Brain pericyte (primary cell): ENCODE results near the gene MZT2B.
"Not testable (repeated sequence)": the region's sequence is repeated elsewhere in the genome, so short reads cannot be mapped to it uniquely, and the experiment has no call there.

Experiments
- DNase-seq: peaks from one replicate; pipeline ENCODE4 v3.0.0-alpha.2; 2012; ENCODE audit warnings: low read depth, low spot score

The MZT2B gene, protein sequence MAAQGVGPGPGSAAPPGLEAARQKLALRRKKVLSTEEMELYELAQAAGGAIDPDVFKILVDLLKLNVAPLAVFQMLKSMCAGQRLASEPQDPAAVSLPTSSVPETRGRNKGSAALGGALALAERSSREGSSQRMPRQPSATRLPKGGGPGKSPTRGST

DNA sequence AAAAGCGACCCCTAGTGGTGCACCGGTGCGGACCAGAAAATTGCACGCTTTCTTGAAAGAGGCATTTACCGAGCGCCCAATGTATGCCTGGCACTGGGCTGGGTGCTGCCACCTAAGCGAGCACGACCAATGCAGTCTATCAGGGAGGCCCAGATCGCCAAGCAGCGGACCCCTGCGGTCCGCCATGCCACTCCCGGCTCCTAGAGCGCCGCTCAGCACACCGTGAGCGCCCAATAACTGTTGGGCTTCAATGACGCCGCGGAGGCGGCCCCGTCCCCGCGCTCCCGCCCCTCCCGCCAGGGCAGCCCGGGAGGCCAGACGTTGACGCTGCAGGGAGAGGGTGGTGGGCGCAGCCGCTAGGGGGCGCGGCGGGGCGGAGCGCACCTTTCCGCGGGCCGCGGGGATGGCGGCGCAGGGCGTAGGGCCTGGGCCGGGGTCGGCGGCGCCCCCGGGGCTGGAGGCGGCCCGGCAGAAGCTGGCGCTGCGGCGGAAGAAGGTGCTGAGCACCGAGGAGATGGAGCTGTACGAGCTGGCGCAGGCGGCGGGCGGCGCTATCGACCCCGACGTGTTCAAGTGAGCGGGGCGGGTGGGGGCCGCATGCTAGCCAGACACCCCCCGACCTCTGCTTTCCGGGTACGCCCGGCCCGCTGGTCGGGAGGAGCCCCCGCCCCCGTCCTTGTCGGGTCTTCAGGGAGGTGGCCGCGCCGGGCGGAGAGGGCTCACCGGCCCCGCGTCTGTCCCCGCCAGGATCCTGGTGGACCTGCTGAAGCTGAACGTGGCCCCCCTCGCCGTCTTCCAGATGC is at the start of gene MZT2B:
Gene MZT2B, plus strand, starts transcription at position 383 of the 803 bp plus-strand sequence. Its CDS starts 21 bp downstream, at position 404.
- peak; percentile 22 for DNase-seq

DNA sequence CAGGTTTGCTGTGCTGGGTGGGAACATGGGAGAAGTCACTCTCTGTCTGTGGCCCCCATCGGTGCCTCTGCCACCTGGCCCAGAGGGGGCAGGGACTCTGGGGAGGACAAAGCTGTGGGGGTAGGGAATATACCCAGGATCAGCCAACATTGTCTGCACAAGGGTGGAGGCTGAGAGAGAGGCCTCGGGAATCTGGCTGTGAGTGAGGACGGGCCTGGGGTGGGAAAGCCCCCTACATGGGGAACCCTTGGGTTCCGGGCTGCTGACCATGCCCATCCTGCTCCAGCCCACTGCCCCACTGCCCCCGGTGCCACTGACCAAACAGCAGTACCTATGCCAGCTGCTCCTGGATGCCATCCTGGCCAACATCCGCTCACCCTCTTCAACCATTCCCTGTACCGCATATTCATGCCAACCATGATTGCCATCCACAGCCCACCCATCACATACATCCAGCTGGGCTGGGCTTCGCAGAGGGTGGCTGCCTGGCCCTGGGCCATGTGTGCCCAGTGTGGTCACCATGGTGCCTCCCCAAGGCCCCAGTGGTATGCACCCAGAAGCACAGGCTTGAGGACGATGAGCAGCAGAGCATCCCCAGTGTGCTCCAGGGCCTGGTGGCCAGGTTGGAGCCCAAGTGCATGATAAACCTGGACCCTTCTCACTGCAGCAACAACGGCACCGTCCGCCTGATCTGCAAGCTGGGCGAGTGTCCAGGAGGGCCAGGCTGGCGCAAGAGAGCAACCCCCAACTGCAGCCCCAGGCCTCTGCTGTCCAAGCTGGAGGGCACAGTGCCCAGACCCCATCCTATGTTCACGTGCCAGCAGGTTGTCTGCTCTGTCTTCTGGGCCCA is 46.1 kb upstream of the MZT2B start:
- no peak for DNase-seq

DNA sequence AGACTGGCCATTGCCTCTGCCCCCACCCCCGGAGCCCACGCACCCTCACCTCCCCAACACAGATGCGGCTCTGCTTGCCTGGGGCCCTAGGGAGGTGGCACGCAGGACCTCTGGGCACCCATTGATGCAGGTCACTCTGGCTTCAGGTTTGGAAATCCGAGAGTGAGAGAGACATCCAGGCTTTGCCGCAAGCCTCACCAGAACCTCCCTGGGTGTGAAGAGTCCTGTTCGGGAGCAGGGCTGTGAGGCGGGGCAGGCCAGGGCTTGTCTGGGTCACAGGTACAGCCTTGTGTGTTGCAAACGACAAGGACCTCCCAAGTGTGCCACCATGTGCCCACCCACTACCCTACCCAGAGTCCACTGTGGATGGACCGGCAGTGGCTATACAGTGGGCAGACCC is 45.5 kb upstream of the MZT2B start:
- not testable (repeated sequence) for DNase-seq

DNA sequence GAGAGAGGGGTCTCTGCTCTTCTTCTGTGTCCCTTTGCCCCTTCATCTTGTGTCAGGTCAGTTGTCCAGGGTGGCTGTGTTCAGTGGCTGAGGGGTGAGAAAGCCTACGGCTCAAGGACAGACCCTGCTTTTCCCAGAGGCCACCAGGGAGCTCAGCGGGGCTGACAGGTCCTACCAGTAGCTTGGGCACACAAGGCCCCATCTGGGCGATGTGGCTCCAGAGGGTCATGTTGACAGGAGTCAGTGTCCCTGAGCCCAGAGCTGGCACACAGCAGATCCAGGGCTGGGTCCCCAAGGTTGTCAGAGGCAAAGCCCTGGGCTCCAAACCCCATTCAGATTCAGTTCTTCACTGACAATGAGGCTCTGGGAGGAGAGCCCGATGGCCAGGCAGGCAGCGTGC is 44.9 kb upstream of the MZT2B start:
- not testable (repeated sequence) for DNase-seq

DNA sequence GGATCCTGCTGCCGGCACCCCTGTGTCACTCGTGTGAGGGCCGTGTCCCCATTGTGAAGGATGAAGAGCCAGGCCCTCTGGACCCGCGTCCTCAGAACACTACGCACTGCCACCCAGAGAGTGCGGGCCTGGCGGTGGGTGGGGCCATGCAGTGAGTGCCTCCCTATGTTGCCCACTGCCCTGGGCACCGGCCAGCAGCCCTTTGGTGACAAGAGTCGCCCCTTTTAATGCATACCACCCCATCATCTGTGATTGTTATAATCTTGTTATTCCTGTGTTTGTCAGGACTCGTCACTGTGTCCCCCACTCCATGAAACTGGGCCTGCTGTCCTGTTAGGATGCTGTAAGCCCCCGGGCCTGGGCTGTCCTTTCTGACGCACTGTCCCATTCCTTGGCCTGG is 43.7 kb upstream of the MZT2B start:
- not testable (repeated sequence) for DNase-seq

DNA sequence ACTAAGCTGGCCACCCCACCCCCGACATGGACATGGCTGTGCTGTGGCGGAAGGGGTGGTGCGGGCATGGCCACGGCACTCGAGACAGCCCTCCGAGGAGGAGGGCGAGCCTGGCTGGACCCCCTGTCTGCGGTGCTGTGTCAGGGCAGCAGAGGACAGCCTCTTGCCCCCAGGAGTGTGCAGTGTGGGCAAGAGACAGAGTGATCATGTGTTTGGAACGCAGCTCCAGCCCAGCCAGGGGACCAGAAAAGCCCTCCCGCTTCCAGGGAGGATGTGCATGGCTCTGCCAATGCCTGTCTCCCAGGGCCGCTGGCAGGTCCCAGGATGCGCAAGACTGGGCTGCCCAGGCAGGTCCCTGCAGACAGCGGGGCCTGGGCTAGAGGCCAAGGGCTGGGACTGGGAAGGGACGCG is 43.2 kb upstream of the MZT2B start:
- DNase-seq = not testable (repeated sequence)

DNA sequence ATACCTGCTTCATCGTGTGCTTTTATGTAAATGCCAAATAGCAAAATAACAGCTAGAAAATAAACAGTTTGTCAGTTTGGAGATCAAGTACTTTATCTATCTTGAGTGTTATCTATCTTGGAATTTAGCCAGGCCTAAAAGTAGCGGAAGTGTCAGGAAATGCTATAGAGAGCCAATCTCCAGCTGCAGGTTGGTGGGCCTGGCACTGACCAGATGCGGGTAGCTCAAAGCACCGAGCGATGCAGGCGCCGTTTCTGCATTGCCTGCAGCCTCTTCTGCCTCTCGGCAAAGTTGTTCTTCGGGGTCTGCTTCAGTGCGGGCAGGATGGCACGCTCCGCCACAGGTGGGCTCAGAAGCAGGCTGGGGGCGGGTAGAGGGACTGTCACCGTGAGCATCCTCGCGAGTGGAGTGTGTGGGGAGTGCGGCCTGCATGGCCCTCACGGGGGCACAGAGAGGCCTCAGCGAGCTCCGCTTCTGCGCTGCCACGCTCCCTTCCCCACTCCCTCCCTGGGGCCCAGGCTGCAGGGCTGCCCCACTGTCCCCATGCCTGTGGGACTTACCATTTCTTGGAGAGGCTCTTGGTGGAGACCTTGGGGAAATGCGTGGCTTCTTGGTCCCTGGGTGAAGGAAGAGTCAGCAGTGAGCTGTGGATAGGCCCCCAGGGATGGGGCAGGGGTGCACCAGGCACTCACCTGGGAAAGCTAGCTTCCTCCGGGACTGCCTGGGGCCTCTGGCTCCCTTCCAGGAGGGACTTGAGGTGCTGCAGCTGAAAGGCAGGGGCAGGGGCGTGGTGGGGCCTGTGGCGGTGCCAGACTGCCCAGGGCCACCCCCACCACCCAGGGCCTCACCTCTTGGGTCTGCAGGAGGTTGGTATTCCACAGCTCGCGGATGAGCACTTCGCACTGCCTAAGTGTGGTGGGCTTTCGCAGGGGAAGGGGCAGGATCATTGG is 42.5 kb upstream of the MZT2B start:
- DNase-seq = not testable (repeated sequence)

DNA sequence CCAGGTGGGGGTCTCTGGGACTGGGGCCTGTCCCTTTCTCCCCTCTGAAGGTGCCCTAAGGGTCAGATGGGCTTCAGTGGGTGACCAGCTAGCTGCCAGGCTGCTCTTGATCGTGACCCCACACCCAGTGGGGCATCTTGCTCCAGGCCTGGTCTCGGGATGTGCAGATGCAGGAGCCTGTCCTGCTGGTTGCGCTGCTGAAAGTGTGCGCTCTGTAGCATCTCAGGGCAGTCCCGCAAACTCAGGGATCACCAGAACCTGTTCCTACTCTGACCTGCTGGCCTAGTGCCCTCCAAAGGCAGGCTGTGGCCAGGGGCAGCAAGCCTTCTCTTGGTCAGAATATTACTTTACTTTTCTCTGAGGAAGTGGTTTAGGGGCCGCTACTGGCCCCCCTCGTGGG is 41.5 kb upstream of the MZT2B start:
- not testable (repeated sequence) for DNase-seq

DNA sequence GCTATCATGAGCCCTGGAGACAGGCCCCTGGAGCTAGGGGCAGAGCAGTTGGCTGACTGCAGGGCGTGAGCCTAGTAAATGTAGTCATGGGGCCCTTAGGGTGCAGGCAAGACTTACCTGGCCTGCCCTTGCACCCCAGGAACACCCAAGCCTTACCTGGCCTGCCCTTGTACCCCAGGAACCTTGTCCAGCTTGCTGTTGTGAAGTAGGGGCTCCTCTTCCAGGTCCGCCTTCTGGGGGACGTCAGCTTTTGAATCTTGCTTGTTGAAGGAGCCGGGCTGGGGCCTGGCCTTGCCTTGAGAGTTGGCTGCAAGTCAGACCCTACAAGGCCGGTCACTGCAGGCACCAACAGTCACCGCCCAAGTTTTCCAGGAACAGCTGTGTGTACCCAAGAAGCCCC is 41.1 kb upstream of the MZT2B start:
- DNase-seq = not testable (repeated sequence)

DNA sequence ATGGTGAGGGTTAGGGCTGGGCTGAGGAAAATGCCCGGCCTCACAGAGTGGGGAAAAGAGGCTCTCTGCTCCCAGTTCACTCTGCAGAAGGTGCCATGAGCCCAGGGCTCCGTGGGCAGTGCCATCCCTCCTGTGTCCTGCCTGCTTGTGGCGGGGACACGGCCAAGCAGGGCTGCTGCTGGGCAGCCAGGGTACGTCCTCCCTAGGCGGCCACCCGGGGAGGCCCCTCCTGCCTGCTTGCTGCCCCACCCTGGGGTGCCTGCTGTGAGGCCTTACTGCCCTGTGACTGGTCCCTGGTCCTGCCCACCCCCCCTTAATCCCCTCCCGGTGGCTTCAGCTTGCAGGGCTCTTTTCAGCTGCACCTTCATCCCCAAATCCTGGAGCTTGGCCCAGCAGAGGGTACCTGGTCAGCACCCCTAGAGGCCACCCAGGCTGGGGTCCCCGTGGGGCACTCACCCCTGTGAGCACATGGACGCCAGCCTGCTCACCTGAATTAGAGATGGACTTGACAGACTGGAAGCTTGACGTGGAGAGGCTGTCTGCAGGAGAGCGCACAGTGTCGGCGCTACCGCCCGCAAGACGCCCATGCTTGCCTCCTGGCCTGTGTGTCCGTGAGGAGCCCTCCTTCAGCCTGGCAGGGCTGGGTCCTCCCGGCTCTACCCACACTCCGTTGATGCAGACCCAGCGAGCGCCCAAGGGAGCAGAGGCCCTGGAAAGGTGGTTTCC is 40.3 kb upstream of the MZT2B start:
- not testable (repeated sequence) for DNase-seq

DNA sequence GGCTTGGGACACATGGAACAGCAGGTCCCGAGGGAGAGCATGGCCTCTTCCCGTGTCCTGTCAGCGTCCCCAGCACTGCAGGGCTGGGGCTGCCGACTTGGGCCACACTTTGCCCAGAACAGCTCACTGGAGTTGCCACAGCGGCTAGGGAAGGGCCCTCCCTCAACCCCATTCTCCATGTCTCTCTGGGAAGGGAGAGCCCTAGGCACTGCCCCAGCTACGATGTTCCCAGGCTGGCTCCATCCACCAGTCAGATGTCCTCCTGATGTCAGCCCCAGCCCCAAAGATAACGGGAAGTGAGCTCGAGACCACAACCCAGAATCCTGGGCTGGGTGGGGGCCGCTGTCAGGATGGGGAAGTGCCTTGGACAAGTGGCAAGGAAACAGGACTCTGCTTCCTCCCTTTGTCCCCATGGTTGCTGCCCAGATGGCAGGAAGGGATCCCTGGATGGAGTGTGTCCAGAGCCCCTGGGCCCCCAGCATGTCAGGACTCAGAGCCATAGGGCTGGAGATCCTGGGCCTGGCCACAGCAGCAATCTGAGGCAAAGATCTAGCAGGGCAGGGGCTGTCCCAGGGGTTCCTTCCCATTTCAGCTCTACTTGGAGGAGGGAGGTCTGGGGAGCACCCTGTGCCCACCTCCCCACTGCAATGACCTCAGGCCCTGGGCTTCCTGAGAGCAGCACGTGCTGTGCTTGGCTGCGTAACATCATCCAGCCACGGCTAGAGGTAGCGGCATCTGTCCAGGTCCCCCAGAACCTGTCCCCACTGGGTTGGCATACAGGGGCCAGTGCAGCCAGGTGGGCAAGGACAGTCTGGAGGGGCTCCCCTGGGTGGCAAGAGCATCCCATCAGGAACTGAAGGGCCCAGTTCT is 39.4 kb upstream of the MZT2B start:
- not testable (repeated sequence) for DNase-seq

DNA sequence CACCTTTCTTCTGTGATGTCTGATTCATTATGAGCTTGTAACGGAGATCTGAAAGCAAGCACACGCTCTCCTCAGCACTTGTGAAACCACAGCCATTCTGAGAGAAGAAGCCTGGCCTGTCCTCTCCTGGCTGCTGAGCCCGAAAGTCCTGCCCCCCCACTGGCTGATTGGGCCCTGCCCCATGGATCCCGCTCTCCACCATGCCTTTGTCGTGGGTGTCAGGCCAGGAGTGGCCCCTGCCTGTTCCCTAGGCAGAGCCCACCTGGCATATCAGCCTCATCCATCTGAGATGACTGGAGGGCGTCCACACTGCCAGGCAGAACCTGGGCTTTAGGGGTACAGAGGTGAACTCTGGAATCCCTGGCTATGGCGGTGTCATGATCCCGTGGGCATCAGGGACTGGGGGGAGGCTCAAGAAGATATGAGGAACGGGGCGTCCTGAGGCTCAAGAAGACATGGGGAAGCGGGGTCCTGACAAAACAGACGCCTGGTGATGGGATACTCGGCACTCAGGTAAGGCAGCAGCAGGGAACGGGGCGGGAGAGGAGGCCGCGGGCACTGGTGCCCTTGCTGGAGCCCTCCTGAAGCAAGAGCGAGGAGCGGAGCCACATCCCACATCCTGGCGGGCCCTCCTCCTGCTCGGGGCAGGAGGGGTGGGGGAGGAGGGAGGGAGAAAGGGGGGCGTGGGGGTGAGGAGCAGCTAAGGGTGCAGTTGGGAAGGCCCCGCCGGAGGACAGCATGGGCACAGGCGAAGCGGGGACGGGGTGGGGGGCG is 38.6 kb upstream of the MZT2B start:
- DNase-seq = not testable (repeated sequence)

DNA sequence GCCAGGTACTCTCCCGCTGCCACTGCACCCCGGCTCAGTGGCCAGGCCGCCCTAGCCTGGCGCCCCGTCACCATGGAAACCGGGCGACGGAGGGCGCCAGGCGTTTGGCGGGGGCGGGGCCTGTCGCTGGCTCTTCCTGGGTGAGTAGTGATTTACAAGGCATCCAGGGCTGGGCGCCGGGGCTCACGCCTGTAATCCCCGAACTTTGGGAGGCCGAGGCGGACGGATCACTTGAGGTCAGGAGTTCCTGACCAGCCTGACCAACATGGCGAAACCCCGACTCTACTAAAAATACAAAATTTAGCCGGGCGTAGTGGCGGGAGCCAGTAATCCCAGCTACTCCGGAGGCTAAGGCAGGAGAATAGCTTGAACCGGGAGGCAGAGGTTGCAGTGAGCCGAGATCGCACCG is 37.1 kb upstream of the MZT2B start, which contains the start of gene CCDC74B:
Gene CCDC74B, minus strand, starts transcription at position 107 of the 409 bp plus-strand sequence. CDS start 116 bp downstream, outside the sequence.
- DNase-seq = not testable (repeated sequence)

DNA sequence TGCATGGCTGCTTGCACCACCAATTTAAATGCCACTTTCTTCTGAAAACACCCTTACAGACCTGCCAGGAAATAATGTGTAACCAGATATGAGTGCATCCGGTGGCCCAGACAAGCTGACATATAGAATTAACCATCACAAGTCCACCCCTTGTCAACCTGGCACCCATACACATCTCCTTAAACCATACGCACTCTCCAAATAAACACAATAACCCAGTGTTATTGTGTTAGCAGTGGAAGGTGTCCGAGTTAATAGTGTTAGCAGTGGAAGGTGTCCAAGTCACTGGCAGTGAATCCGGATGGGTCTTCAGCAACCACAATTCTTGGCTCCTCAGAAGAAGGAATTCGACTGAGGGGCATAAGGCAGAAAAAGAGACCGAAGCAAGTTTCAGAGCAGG is 33.5 kb upstream of the MZT2B start:
- not testable (repeated sequence) for DNase-seq

DNA sequence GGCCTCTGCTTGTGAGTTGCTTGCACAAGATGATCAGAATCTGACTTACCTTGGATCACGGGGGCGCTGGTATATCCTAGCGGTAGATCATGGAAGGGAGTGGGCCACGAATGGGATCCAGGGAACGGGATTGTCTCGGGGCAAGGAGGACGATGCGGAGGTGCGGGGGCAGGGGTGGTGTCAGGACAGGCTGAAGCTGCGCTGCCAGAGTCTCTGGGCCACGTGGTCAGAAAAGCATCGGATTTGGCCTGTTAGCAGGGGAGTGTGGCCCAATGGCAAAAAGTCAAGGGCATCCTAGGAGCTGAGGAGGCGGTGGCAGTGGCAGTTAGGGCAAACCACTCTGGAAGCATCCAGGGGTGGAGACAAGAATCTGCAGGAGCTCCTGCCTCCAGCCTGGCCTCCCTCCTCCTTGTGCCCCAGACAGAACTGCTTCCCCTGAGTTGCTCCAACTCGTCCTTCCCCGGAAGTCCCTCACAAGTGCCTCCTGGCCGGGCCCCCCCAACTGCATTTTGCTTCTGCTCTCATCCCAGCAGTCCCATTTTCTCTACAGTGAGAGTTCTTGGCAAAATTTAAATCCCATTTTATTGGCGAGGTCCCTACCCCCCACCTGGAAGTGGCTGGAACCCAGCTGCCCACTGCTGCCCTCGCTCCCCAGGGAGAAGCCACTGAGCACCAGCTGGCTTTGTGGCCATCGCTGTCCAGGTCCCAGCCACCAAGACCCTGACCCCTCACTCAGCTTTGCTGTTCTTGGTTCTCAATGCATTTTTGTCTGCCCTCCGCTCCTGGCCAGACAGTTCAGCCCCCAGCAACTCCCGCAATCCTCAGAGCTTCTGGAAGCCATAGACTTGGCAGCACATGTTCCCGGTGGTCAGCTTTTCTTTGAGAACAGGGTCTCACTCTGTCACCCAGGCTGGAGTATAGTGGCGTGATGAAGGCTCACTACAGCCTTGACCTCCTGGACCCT is 31.6 kb upstream of the MZT2B start:
- no peak for DNase-seq

DNA sequence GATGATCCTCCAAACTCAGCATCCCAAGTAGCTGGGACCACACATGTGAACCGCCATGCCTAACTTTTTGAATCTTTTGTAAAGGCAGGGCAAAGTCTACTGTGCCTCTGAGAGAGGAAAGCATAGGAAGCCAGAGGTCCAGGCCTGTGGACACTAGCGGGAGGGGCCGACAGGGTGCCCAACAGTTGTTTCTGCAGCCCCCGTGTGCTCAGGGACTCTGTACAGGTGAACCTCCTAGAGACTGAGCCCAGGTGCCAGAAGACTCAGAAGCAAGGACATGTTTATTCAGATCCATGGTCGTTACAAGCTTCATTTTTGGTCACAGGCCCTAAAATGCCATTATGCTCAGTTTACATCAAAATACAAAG is 30.9 kb upstream of the MZT2B start:
- DNase-seq = not testable (repeated sequence)

DNA sequence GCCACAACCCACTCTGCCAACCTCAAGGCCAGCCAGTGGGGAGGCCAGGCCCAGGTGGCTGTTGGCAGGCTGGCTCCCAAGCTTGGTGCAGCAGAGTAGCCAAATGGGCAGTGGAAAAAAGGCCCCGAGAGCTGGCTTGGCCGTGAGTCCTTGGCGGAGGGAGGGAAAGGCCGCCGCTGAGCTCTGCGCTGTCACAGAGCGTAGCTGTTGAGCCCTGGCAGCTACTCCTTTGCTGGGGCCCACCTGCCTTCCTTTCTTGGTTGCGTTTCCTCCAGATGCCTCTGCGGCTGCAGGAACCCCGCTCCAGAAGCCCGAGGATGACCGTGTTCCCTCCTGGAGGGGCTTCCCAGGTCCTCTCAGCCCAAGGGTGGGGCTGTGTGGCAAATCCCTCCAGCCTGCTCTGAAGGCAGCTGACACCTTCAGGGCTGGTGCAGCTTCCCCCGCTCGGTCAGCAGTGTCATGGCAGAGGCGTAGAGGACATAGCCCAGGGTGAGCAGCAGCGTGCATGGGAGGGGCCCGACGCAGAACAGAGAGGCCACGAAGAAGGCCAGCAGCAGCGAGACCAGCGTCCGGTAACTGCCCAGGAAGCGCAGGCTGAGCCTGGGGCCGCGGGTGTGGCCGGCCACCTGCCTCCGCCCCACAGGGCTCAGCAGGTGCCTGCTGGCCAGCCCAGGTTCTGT is 29.8 kb upstream of the MZT2B start:
- DNase-seq = not testable (repeated sequence)
